Stimulated activated CD8-positive, alpha-beta memory T cell treated with anti-CD3 and anti-CD28 coated beads, Interleukin-4, amount 100 ng/mL, for 48 hours (primary cell): Measurements from ENCODE around the gene MYOF.
"Not testable (repeated sequence)": the region's sequence is repeated elsewhere in the genome, so short reads cannot be mapped to it uniquely, and the experiment has no call there.

Experiments
- DNase-seq: peaks from one replicate; pipeline ENCODE4 v3.0.0-alpha.2; 2020

The MYOF gene

GRCh38 chr10:93379731-93380575, 102.2 kb downstream of the MYOF start:
- DNase-seq, result peak; percentile 57

GRCh38 chr10:93378997-93379730, 103.0 kb downstream of the MYOF start:
- peak; percentile 43 for DNase-seq

GRCh38 chr10:93378039-93378438, 104.1 kb downstream of the MYOF start:
- no peak for DNase-seq

- DNase-seq, result peak; percentile 34
Measured at GRCh38 chr10:93376372-93377293, 105.5 kb downstream of the MYOF start.

GRCh38 chr10:93370961-93371360, 111.2 kb downstream of the MYOF start:
- no peak for DNase-seq

GRCh38 chr10:93369588-93370164, 112.5 kb downstream of the MYOF start:
- no peak for DNase-seq

- DNase-seq, result no peak
Measured at GRCh38 chr10:93368210-93368609, 113.9 kb downstream of the MYOF start.

GRCh38 chr10:93367664-93368063, 114.5 kb downstream of the MYOF start:
- DNase-seq, result no peak

GRCh38 chr10:93364966-93365365, 117.2 kb downstream of the MYOF start:
- DNase-seq, result no peak

GRCh38 chr10:93363891-93364648, 118.1 kb downstream of the MYOF start:
- DNase-seq, result no peak

GRCh38 chr10:93358398-93358797, 123.7 kb downstream of the MYOF start:
- not testable (repeated sequence) for DNase-seq

- DNase-seq, result no peak
Measured at GRCh38 chr10:93357680-93358079, 124.5 kb downstream of the MYOF start.

GRCh38 chr10:93356516-93356915, 125.6 kb downstream of the MYOF start:
- no peak for DNase-seq

- no peak for DNase-seq
Measured at GRCh38 chr10:93352638-93353383, 129.3 kb downstream of the MYOF start.

- no peak for DNase-seq
Measured at GRCh38 chr10:93346694-93347093, 135.4 kb downstream of the MYOF start.

- no peak for DNase-seq
Measured at GRCh38 chr10:93346108-93346507, 136.0 kb downstream of the MYOF start.

GRCh38 chr10:93344691-93345090, 137.4 kb downstream of the MYOF start:
- DNase-seq, result no peak

GRCh38 chr10:93342921-93343320, 139.2 kb downstream of the MYOF start:
- DNase-seq, result no peak

- no peak for DNase-seq
Measured at GRCh38 chr10:93342366-93342765, 139.8 kb downstream of the MYOF start.

GRCh38 chr10:93337309-93337721, 144.8 kb downstream of the MYOF start:
- no peak for DNase-seq

GRCh38 chr10:93336678-93337077, 145.5 kb downstream of the MYOF start:
- no peak for DNase-seq
